ENCODE measurements around the gene VPREB1. TPM values are rescaled to one million over a fixed set of nuclear protein-coding genes. Genes with fewer than 3 reads are reported as not detected.

The VPREB1 gene
- polyA plus RNA-seq, 2 of the 4 experiments (the other 2 are of a cell fraction), result not detected

GRCh38 chr22:22229683-22230420 lies 14.7 kb upstream of the VPREB1 start:
- ChIA-PET POLR2A (no interaction called here), CTCF (no interaction called here)

GRCh38 chr22:22230438-22230837 lies 14.1 kb upstream of the VPREB1 start:
- TF ChIP-seq ZSCAN20 (CRISPR knock-in tag; IDR thresholded peaks at IDR 0.05) (no peak), HEYL (CRISPR knock-in tag; IDR thresholded peaks at IDR 0.05) (no peak), FOSL2 (IDR thresholded peaks at IDR 0.05) (no peak), FOSL2 (CRISPR knock-in tag; IDR thresholded peaks at IDR 0.05) (no peak), FOSB (CRISPR knock-in tag; IDR thresholded peaks at IDR 0.05) (no peak), HOXB5 (CRISPR knock-in tag; IDR thresholded peaks at IDR 0.05) (no peak)
- DNase-seq (ENCODE audit: low read depth in 1 of 2, low spot score in 1 of 2), result no peak
- no peak overlapping the region for H3K4me3 ChIP-seq
- POLR2A ChIA-PET, result no interaction called here
- H3K27ac ChIP-seq, result no peak overlapping the region
- no peaks in the 10 kb centered on the region for H3K4me1 ChIP-seq
- CTCF ChIA-PET, result no interaction called here
- H3K9me3 ChIP-seq, result no peaks in the 10 kb centered on the region
- FAIRE-seq, result no peak
- no peak for ATAC-seq
- no peak overlapping the region for H3K4me2 ChIP-seq
- 73% methylated on average over 9 of the region's 9 CpGs for WGBS (ENCODE audit: missing lambda C conversion rate)

More at GRCh38 chr22:22229683-22230420, 14.7 kb upstream of the VPREB1 start:
- H3K4me3 ChIP-seq, result no peak overlapping the region
- no peak overlapping the region for H3K27ac ChIP-seq
- no peaks in the 10 kb centered on the region for H3K4me1 ChIP-seq
- DNase-seq (ENCODE audit: low read depth in 1 of 2, low spot score in 1 of 2), result no peak
- no peak for TF ChIP-seq CHD2 (IDR thresholded peaks at IDR 0.05; ENCODE audit: low read length, partially characterized antibody)
- H3K9me3 ChIP-seq, result no peaks in the 10 kb centered on the region
- ATAC-seq, result no peak
- FAIRE-seq, result no peak
- WGBS (ENCODE audit: missing lambda C conversion rate), result 36% methylated on average over 4 of the region's 6 CpGs
- H3K4me2 ChIP-seq, result no peak overlapping the region

- no peak overlapping the region for H3K4me2 ChIP-seq
- ChIA-PET POLR2A (no interaction called here), CTCF (interaction anchor here (1.5 kb wide), 1 partner anchor 26 kb away, joined by 6 read pairs; no protein-coding TSS in a partner anchor)
- no peak overlapping the region for H3K4me3 ChIP-seq
- WGBS (ENCODE audit: missing lambda C conversion rate), result 87% methylated on average over 5 of the region's 5 CpGs
- no peak overlapping the region for H3K27ac ChIP-seq
- no peaks in the 10 kb centered on the region for H3K9me3 ChIP-seq
- DNase-seq (ENCODE audit: low read depth in 1 of 2, low spot score in 1 of 2) (no peak), FAIRE-seq (no peak), ATAC-seq (no peak)
- H3K4me1 ChIP-seq, result no peaks in the 10 kb centered on the region
- TF ChIP-seq ZC3H11A (IDR thresholded peaks at IDR 0.05), result no peak
- TF ChIP-seq CBX8 (IDR thresholded peaks at IDR 0.05), result no peak
- no peak for TF ChIP-seq PBX3 (IDR thresholded peaks at IDR 0.05)
- no peak for TF ChIP-seq GATA3 (IDR thresholded peaks at IDR 0.05; ENCODE audit: borderline replicate concordance)
Observed at GRCh38 chr22:22233081-22233480, 11.5 kb upstream of the VPREB1 start.

GRCh38 chr22:22235558-22235957 lies 9.0 kb upstream of the VPREB1 start:
- ATAC-seq (no peak), FAIRE-seq (no peak), DNase-seq (ENCODE audit: low read depth in 1 of 2, low spot score in 1 of 2) (peak in 1 of 2 experiments; percentile 27)
- ChIA-PET CTCF (interaction anchor here (0.6 to 1.7 kb wide), 6 partner anchors 21 to 162 kb away, joined by 3 to 9 read pairs (median 4); no protein-coding TSS in a partner anchor), POLR2A (no interaction called here)
- TF ChIP-seq MAX (IDR thresholded peaks at IDR 0.05) (no peak), JUNB (IDR thresholded peaks at IDR 0.05) (no peak), CTCF (IDR thresholded peaks at IDR 0.05) (peak; percentile 12; the same call in 1 of the 3 replicates), RAD21 (conservative IDR thresholded peaks at IDR 0.05 in 1 of 2, IDR thresholded peaks at IDR 0.05 in 1 of 2) (0 out of 5 replicates have a peak, but pooled peaks of 1 of the 2 experiments have one; percentile 9)
- no peak overlapping the region for H3K4me2 ChIP-seq
- H3K27ac ChIP-seq, result no peak overlapping the region
- H3K4me1 ChIP-seq, result no peaks in the 10 kb centered on the region
- no peak overlapping the region for H3K4me3 ChIP-seq
- no peaks in the 10 kb centered on the region for H3K9me3 ChIP-seq
- 67% methylated on average over 2 of the region's 2 CpGs for WGBS (ENCODE audit: missing lambda C conversion rate)

All from A549 (cell line).